Keratinocyte (primary cell): ENCODE results near the gene PDCD6IP. TPM values are rescaled to one million over a fixed set of nuclear protein-coding genes. Genes with fewer than 3 reads are reported as not detected.

Experiments
- DNase-seq: peaks from one replicate; pipeline ENCODE4 v3.0.0-alpha.2; 2011; ENCODE audit warnings: low read depth, missing footprints, low spot score
- FAIRE-seq: peaks from 2 replicates; lab custom pipeline; 2011; peaks lifted over from hg19 to GRCh38; lab: Jason Lieb, UNC
- H2AFZ ChIP-seq: 2 replicates; pipeline ENCODE4 v1.6.0; 2012; ENCODE audit warnings: low read length, control low read depth, inconsistent platforms; ENCODE audit not compliant: control insufficient read depth
- H3K27ac ChIP-seq: 2 replicates; pipeline ENCODE4 v1.5.1; 2011; ENCODE audit warnings: low read length; ENCODE audit not compliant: control insufficient read depth, insufficient read depth
- H3K27me3 ChIP-seq: 3 replicates; pipeline ENCODE4 v1.6.0; 2011; ENCODE audit warnings: low read length; ENCODE audit not compliant: control insufficient read depth, insufficient read depth; ENCODE audit errors: extremely low read depth
- H3K36me3 ChIP-seq, 2 experiments: 2 replicates in 1 of 2; 3 replicates in 1 of 2; pipeline ENCODE4 v1.5.1; 2011; ENCODE audit warnings: low read length in 2 of 2, mild to moderate bottlenecking in 1 of 2; ENCODE audit not compliant: control insufficient read depth in 2 of 2, insufficient read depth in 2 of 2; ENCODE audit errors: extremely low read depth in 1 of 2
- H3K4me1 ChIP-seq: 3 replicates; pipeline ENCODE4 v1.5.1; 2011; ENCODE audit warnings: low read length; ENCODE audit not compliant: control insufficient read depth, insufficient read depth; ENCODE audit errors: extremely low read depth
- H3K4me2 ChIP-seq: 3 replicates; pipeline ENCODE4 v1.6.0; 2011; ENCODE audit warnings: low read depth, low read length; ENCODE audit not compliant: control insufficient read depth, insufficient read depth; ENCODE audit errors: extremely low read depth
- H3K4me3 ChIP-seq, 3 experiments: fragments of 200-600 bp in 1 of 3; sonication (generic) in 1 of 3; 2 replicates in 2 of 3; 3 replicates in 1 of 3; pipeline ENCODE4 v1.5.1; 2011 to 2016; ENCODE audit warnings: low read length in 3 of 3, mild to moderate bottlenecking in 3 of 3, control low read depth in 2 of 3, inconsistent platforms in 1 of 3, low read depth in 1 of 3, mixed read lengths in 1 of 3, mixed run types in 1 of 3, moderate library complexity in 1 of 3; ENCODE audit not compliant: control insufficient read depth in 2 of 3, insufficient read depth in 2 of 3; ENCODE audit errors: extremely low read depth in 1 of 3
- H3K79me2 ChIP-seq: 2 replicates; pipeline ENCODE4 v1.6.0; 2012; ENCODE audit warnings: low read length; ENCODE audit not compliant: control insufficient read depth, insufficient read depth
- H3K9ac ChIP-seq: 3 replicates; pipeline ENCODE4 v1.6.0; 2011; ENCODE audit warnings: low read length; ENCODE audit not compliant: control insufficient read depth, insufficient read depth; ENCODE audit errors: extremely low read depth
- H3K9me1 ChIP-seq: 3 replicates; pipeline ENCODE4 v1.6.0; 2011; ENCODE audit warnings: low read length; ENCODE audit not compliant: control insufficient read depth, insufficient read depth; ENCODE audit errors: extremely low read depth
- H3K9me3 ChIP-seq: 2 replicates; pipeline ENCODE4 v1.5.1; 2012; ENCODE audit warnings: low read depth, low read length; ENCODE audit not compliant: control insufficient read depth
- H4K20me1 ChIP-seq: 3 replicates; pipeline ENCODE4 v1.6.0; 2011; ENCODE audit warnings: low read length; ENCODE audit not compliant: control insufficient read depth, insufficient read depth; ENCODE audit errors: extremely low read depth
- CTCF ChIP-seq, 3 experiments: IDR thresholded peaks in 1 of 3; conservative IDR thresholded peaks in 1 of 3; optimal IDR thresholded peaks in 1 of 3; 2 replicates in 2 of 3; 3 replicates in 1 of 3; pipeline versions ENCODE3 to v1.5.1; 2011; ENCODE audit warnings: low read length in 3 of 3, mild to moderate bottlenecking in 3 of 3, moderate library complexity in 2 of 3, control low read depth in 1 of 3, inconsistent platforms in 1 of 3; ENCODE audit not compliant: insufficient read depth in 2 of 3; ENCODE audit errors: extremely low read depth in 1 of 3
- EZH2 ChIP-seq: IDR thresholded peaks from one replicate; pipeline ENCODE4 v1.6.1; 2012; ENCODE audit warnings: inconsistent platforms, mild to moderate bottlenecking, low read length, moderate library complexity
- dilution Hi-C: fragments of 300-500 bp; cut with MboI; formaldehyde crosslinking; loops from one replicate; pipeline ENCODE4 v1.7.0; 2020; ENCODE audit warnings: low sequenced_read_pairs; ENCODE audit not compliant: extremely low pct_ligation_motif_present
- polyA plus RNA-seq, 5 experiments: library from polyadenylated mRNA; depleted of rRNA in 3 of 5; stranded (reverse) in 3 of 5; stranded (forward) in 1 of 5; unstranded in 1 of 5; fragments of >200 nt; gene quantifications; 1 replicate in 1 of 5; 2 replicates in 3 of 5; 3 replicates in 1 of 5; pipeline versions ENCODE4 v1.2.1 to v1.2.3, GENCODE V29; 2011 to 2012; ENCODE audit warnings: missing spikeins in 2 of 5, low read depth in 1 of 5, low replicate concordance in 1 of 5

PDCD6IP gene
- polyA plus RNA-seq, 1 donor (not counting 4 experiments of a cell fraction or from before 2014, with no cell fraction given): 183 TPM

DNA sequence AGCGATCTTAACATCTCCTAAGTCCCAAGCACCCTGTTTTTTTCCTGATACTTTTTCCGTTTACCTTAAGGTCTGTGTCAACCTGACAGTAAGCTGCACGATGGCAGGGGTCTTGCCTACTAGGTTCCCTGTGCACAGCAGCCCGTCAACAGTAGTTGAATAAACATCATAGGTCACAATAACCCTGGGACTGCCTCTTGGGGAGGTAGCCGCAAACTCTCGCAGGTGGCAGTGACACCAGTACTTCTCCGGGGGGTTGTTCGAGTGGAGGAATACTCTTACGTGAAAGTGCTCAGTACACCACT, 365 bp upstream of the PDCD6IP start:
- no peaks in the 10 kb centered on the region for H3K9me1 ChIP-seq

DNA sequence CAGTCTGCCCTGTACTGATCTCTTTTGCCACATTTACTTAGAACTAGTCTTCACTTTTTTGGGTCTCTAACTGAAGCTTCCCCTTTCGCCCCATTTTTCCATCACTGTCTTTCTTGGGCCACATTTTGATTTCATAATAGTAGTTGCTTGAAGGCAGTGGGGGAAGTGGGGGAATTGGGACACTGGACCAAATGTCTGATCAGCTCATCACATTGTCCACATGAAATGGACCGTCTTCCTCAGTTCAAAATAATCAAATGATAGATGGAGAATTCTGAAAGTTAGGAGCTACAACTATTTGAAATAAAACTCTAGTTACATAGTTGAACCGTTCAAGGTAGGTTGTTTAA, 747 bp downstream of the PDCD6IP start:
- DNase-seq (no peak), FAIRE-seq (no peak)
- Histone ChIP-seq H3K79me2 (peaks cover 78% of the 10 kb centered on the region), H3K9me3 (no peaks in the 10 kb centered on the region), H3K4me2 (peak overlapping the region; percentile 93), H4K20me1 (peaks cover 2% of the 10 kb centered on the region), H3K9ac (peak overlapping the region; percentile 100), H3K27ac (peak overlapping the region; percentile 99), H2AFZ (peak overlapping the region; percentile 23), H3K9me1 (no peaks in the 10 kb centered on the region), H3K36me3 (peaks cover 2 to 11% of the 10 kb centered on the region in 2 experiments), H3K4me1 (peaks cover 32% of the 10 kb centered on the region), H3K27me3 (no peaks in the 10 kb centered on the region), H3K4me3 (peak overlapping the region; percentile 91 to 100 (median 98))
- dilution Hi-C loops: loop anchor here (25.0 kb wide), 1 partner anchor 162 kb away; no protein-coding TSS in a partner anchor
- TF ChIP-seq EZH2 (no peak), CTCF (optimal IDR thresholded peaks at IDR 0.05 in 1 of 3, IDR thresholded peaks at IDR 0.05 in 1 of 3, conservative IDR thresholded peaks at IDR 0.05 in 1 of 3; ENCODE audit: extremely low read depth in 1 of 3, insufficient read depth in 2 of 3, low read length in 3 of 3) (no peak)

More for the DNA sequence above, 365 bp upstream of the PDCD6IP start:
- peak overlapping the region; percentile 100 for H3K9ac ChIP-seq
- FAIRE-seq: no peak
- H3K4me3 ChIP-seq: peak overlapping the region; percentile 91 to 100 (median 98)
- H3K36me3 ChIP-seq: peaks cover 0 to 11% of the 10 kb centered on the region in 2 experiments
- H3K4me2 ChIP-seq: peak overlapping the region; percentile 100
- H3K79me2 ChIP-seq: peaks cover 67% of the 10 kb centered on the region
- TF ChIP-seq EZH2 (no peak), CTCF (optimal IDR thresholded peaks at IDR 0.05 in 1 of 3, IDR thresholded peaks at IDR 0.05 in 1 of 3, conservative IDR thresholded peaks at IDR 0.05 in 1 of 3; ENCODE audit: extremely low read depth in 1 of 3, insufficient read depth in 2 of 3, low read length in 3 of 3) (no peak)
- H3K27ac ChIP-seq: peak overlapping the region; percentile 99
- H3K9me3 ChIP-seq: no peaks in the 10 kb centered on the region
- DNase-seq: no peak
- dilution Hi-C loops: loop anchor here (25.0 kb wide), 1 partner anchor 161 kb away; no protein-coding TSS in a partner anchor
- H2AFZ ChIP-seq: peak overlapping the region; percentile 89
- no peaks in the 10 kb centered on the region for H3K27me3 ChIP-seq
- peaks cover 32% of the 10 kb centered on the region for H3K4me1 ChIP-seq
- peaks cover 2% of the 10 kb centered on the region for H4K20me1 ChIP-seq
